HEK293T (cell line): ENCODE results near the gene SPA17.
A peak's percentile ranks its signal among the peaks of the same experiment; 100 is the strongest.

Source experiments
- CTCF ChIA-PET: fragments of 350-600 bp; formaldehyde crosslinking; extraction: SDS; loops from one replicate; lab custom pipeline; 2021; ENCODE audit warnings: antibody characterized with exemption, inconsistent platforms; lab: Yijun Ruan, JAX
- POLR2A ChIA-PET: fragments of 350-600 bp; formaldehyde crosslinking; extraction: SDS; loops from one replicate; lab custom pipeline; 2020; ENCODE audit warnings: antibody characterized with exemption, inconsistent platforms; lab: Yijun Ruan, JAX
- DNase-seq: peaks from one replicate; pipeline ENCODE4 v3.0.0; 2012; ENCODE audit warnings: mixed read lengths; ENCODE audit errors: extremely low spot score
- ARNT ChIP-seq: fragments of 450-650 bp; IDR thresholded peaks from 2 replicates; pipeline ENCODE4 v1.6.1; 2017; ENCODE audit warnings: mild to moderate bottlenecking
- BHLHE40 ChIP-seq: fragments of 450-650 bp; IDR thresholded peaks from 2 replicates; pipeline ENCODE4 v1.6.1; 2016; ENCODE audit warnings: mild to moderate bottlenecking, moderate library complexity, borderline replicate concordance
- CTBP1 ChIP-seq: fragments of 450-650 bp; IDR thresholded peaks from 2 replicates; pipeline ENCODE4 v1.6.1; 2016; ENCODE audit warnings: borderline replicate concordance
- ELF4 ChIP-seq: fragments of 450-650 bp; IDR thresholded peaks from 2 replicates; pipeline ENCODE4 v1.6.1; 2017; ENCODE audit warnings: antibody characterized with exemption
- FOXA1 ChIP-seq: fragments of 450-650 bp; IDR thresholded peaks from 2 replicates; pipeline ENCODE4 v1.6.1; 2016; ENCODE audit warnings: mild to moderate bottlenecking
- FOXK2 ChIP-seq: fragments of 450-650 bp; IDR thresholded peaks from 2 replicates; pipeline ENCODE4 v1.6.1; 2016; ENCODE audit warnings: mild to moderate bottlenecking
- FOXM1 ChIP-seq: fragments of 450-650 bp; IDR thresholded peaks from 2 replicates; pipeline ENCODE4 v1.6.1; 2017; ENCODE audit warnings: mild to moderate bottlenecking, borderline replicate concordance
- HDGF ChIP-seq: fragments of 450-650 bp; IDR thresholded peaks from 2 replicates; pipeline ENCODE4 v1.6.1; 2017; ENCODE audit warnings: antibody characterized with exemption, borderline replicate concordance
- L3MBTL2 ChIP-seq: fragments of 450-650 bp; conservative IDR thresholded peaks from 2 replicates; pipeline ENCODE4 v1.6.1; 2016; ENCODE audit warnings: mild to moderate bottlenecking
- LEF1 ChIP-seq: fragments of 450-650 bp; IDR thresholded peaks from 2 replicates; pipeline ENCODE4 v1.6.1; 2017; ENCODE audit warnings: mild to moderate bottlenecking, borderline replicate concordance
- NFRKB ChIP-seq: fragments of 450-650 bp; IDR thresholded peaks from 2 replicates; pipeline ENCODE4 v1.6.1; 2016; ENCODE audit warnings: mild to moderate bottlenecking, moderate library complexity
- SP1 ChIP-seq: fragments of 450-650 bp; IDR thresholded peaks from 2 replicates; pipeline ENCODE4 v1.6.1; 2017
- SUZ12 ChIP-seq: fragments of 450-650 bp; IDR thresholded peaks from 2 replicates; pipeline ENCODE4 v1.6.1; 2016; ENCODE audit warnings: mild to moderate bottlenecking
- TARDBP ChIP-seq: fragments of 450-650 bp; IDR thresholded peaks from 2 replicates; pipeline ENCODE4 v1.6.1; 2016
- ZNF384 ChIP-seq: fragments of 450-650 bp; IDR thresholded peaks from 2 replicates; pipeline ENCODE4 v1.6.1; 2016
- TF ChIP-seq, protein P1 (sequence below): fragments of 450-650 bp; IDR thresholded peaks from 2 replicates; pipeline ENCODE4 v1.6.1; 2016

Gene SPA17

DNA sequence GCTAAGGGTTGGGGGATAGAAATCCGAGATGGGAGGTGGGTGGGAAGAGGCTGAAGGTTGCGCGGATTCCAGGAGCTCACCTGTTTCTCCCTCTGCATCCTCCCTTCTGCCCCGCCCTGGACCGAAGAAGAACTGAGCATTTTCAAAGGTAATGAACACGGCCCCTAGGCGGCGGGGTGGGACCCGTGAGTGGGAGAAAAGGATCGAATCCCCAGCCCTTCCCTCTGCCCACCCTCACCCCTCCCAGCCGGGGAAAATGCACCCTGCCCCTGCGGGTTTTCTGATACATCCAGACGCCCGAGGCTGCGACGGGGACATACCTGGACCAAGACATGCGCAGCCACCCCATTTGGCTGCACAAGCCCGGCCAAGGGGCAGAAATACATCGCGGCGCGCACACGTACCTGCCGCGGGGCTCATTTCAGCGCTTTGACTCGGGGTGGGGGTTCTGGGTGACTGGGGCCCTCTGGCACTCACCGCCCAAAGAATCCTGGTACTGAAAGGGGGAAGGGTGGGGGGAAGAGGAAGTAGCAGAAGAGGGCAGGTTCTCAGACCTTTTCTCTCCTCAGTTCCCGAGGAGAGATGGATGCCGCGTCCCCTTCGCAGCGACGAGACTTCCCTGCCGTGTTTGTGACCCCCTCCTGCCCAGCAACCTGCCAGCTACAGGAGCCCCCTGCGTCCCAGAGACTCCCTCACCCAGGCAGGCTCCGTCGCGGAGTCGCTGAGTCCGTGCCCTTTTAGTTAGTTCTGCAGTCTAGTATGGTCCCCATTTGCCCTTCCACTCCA is 72.3 kb downstream of the SPA17 start:
- ChIA-PET POLR2A (interaction anchor here (1.3 kb wide), 1 partner anchor 17 kb away, joined by 4 read pairs; no protein-coding TSS in a partner anchor), CTCF (interaction anchor here (0.9 to 1.8 kb wide), 5 partner anchors 17 to 105 kb away, joined by 3 to 9 read pairs (median 3); no protein-coding TSS in a partner anchor)
- no peak for DNase-seq
- TF ChIP-seq FOXK2 (no peak), CTBP1 (no peak), L3MBTL2 (no peak), FOXM1 (no peak), SUZ12 (no peak), FOXA1 (no peak), BHLHE40 (no peak), ARNT (no peak), TARDBP (no peak), HDGF (no peak), LEF1 (no peak), NFRKB (no peak), ELF4 (no peak), ZNF384 (no peak), SP1 (no peak)
- TF ChIP-seq, protein P1, sequence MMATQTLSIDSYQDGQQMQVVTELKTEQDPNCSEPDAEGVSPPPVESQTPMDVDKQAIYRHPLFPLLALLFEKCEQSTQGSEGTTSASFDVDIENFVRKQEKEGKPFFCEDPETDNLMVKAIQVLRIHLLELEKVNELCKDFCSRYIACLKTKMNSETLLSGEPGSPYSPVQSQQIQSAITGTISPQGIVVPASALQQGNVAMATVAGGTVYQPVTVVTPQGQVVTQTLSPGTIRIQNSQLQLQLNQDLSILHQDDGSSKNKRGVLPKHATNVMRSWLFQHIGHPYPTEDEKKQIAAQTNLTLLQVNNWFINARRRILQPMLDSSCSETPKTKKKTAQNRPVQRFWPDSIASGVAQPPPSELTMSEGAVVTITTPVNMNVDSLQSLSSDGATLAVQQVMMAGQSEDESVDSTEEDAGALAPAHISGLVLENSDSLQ: no peak

DNA sequence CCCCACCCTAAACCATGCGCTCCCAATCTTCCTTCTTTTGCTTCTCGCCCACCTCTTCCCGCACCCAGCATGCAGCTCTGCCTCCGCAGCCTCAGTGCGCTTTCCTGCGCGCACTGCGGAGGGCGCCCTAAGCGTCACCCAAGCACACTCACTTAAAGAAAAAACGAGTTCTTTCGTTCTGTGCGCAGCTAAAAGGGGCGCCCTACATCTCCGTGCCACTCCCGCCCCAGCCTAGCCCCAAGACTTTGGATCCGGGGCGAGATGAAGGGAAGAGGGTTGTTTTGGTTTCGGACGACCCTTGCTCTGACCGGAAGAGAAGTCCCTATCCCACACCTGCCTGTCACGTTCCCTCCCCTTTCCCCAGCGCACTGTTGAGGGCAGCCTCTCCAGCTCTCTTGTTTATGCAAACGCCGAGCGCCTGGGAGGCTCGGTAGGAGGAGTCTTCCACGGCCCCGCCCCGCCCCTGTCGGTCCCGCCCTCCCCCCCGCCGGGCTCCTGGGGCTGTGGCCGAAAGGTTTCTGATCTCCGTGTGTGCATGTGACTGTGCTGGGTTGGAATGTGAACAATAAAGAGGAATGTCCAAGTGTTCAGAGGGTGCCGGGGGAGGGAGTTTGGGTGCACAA is 73.0 kb downstream of the SPA17 start:
- peak; percentile 55; the same call in 1 of the 2 replicates for TF ChIP-seq L3MBTL2
- TF ChIP-seq NFRKB: no peak
- TF ChIP-seq, protein P1: 0 out of 2 replicates have a peak, but pooled peaks have one; percentile 3

More for the DNA sequence above, 73.0 kb downstream of the SPA17 start:
- DNase-seq: peak; percentile 81
- ChIA-PET CTCF (interaction anchor here (0.8 to 1.8 kb wide), 6 partner anchors 16 to 119 kb away, joined by 3 to 9 read pairs (median 3); no protein-coding TSS in a partner anchor), POLR2A (interaction anchor here (1.3 kb wide), 1 partner anchor 16 kb away, joined by 4 read pairs; no protein-coding TSS in a partner anchor)
